Stimulated activated memory B cell treated with anti-CD40 and anti-IgM and Interleukin-4, amounts not matched to agents 10 μg/mL and 1 μg/mL and 100 μg/mL, for 72 hours (primary cell): ENCODE results near the gene MAD1L1.

Source experiments
- ATAC-seq: fragments of 150-1000 bp; cut with Tn5 transposase; 2 replicates; pipeline ENCODE4 v1.10.0; 2021
- H3K27ac Mint-ChIP-seq: one replicate; pipeline ENCODE4 v1.8.0; 2022; ENCODE audit warnings: mild to moderate bottlenecking, mixed read lengths
- H3K27me3 Mint-ChIP-seq: one replicate; pipeline ENCODE4 v1.8.0; 2022; ENCODE audit warnings: mixed read lengths
- H3K36me3 Mint-ChIP-seq: one replicate; pipeline ENCODE4 v1.8.0; 2022; ENCODE audit warnings: mixed read lengths
- H3K4me1 Mint-ChIP-seq: one replicate; pipeline ENCODE4 v1.8.0; 2022; ENCODE audit warnings: mixed read lengths
- H3K4me3 Mint-ChIP-seq: one replicate; pipeline ENCODE4 v1.8.0; 2022; ENCODE audit warnings: mild to moderate bottlenecking, moderate library complexity, mixed read lengths
- H3K9me3 Mint-ChIP-seq: one replicate; pipeline ENCODE4 v1.8.0; 2022; ENCODE audit warnings: mixed read lengths

Gene MAD1L1

GRCh38 chr7:2196381-2197378, 36.1 kb downstream of the MAD1L1 start:
- H3K36me3 Mint-ChIP-seq, result peaks cover 60% of the 10 kb centered on the region
- ATAC-seq, result no peak
- H3K27ac Mint-ChIP-seq, result no peak overlapping the region
- H3K4me3 Mint-ChIP-seq, result no peak overlapping the region
- peaks cover 7% of the 10 kb centered on the region for H3K4me1 Mint-ChIP-seq
- no peaks in the 10 kb centered on the region for H3K27me3 Mint-ChIP-seq
- H3K9me3 Mint-ChIP-seq, result no peaks in the 10 kb centered on the region

DNA sequence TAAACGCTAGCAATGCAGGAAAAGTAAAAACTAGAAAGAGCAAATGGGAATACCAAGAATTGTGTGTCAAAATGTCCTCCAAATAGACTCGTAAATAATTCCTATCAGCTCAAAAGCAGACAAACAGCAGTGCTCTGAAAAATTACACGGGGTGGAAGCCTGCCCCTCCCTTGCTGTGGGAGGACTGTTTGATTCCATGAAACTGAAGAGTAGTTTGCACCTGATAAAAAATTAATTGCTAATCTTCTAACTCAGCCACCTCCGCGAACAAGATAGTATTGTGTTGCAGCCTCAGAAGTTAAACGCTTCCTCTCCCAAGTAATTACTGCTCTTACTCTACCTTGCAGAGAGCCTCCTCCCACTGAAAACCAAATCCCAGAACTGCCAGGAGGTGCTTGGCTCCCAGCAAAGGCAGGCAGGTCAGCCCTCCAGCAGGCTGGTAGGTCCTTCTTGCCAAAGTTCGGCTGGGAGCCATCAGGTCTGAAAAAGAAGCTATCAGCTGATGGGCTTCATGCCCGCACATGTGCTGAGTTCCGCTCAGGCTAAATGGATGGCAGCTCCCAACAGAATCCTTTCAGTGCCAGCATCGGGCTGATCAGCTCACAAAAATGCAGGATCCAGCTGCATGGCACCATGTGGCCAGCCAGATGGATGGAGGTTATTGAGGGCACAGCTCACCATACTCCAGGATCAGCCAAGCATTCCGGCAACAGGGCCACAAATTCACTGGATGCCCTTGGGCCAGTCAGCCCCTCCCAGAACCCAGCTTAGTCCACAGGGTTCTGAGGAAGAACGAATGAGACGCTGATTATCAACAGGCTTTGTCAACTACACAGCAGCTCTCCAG, 37.1 kb downstream of the MAD1L1 start:
- no peaks in the 10 kb centered on the region for H3K27me3 Mint-ChIP-seq
- H3K36me3 Mint-ChIP-seq, result peaks cover 58% of the 10 kb centered on the region
- H3K9me3 Mint-ChIP-seq, result no peaks in the 10 kb centered on the region
- H3K4me1 Mint-ChIP-seq, result peaks cover 7% of the 10 kb centered on the region
- no peak overlapping the region for H3K27ac Mint-ChIP-seq
- ATAC-seq, result no peak
- H3K4me3 Mint-ChIP-seq, result no peak overlapping the region

DNA sequence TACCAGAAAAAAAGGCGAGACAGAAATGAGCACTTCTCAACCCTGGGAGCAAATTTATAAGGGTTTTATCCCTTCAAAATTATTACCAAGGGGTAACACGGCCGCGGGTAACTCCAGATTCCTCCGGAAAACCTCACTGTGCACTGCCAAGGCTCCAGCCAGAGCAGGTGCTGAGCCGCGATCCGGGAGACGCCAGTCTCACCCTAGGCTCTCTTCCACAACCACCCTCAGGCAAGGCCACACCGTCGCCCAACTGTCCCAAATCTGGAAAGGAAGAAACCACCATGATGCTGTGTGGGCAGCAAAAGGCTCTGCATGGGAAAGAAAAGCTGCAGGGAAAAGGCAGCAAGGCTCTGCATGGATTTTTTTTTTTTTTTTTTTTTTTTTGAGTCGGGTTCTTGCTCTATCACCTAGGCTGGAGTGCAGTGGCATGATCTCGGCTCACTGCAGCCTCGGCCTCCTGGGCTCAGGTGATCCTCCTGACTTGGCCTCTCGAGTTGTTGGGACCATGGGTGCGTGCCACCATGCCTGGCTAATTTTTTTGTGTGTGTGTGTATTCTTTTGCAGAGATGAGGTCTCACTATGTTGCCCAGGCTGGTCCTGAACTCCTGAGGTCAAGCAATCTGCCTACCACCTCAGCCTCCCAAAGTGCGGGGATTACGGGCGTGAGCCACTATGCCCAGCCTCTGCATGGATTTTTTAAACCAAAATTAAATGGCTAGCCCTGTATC, 39.0 kb downstream of the MAD1L1 start:
- peaks cover 7% of the 10 kb centered on the region for H3K9me3 Mint-ChIP-seq
- peaks cover 59% of the 10 kb centered on the region for H3K36me3 Mint-ChIP-seq
- no peak overlapping the region for H3K4me3 Mint-ChIP-seq
- H3K27me3 Mint-ChIP-seq, result no peaks in the 10 kb centered on the region
- peaks cover 7% of the 10 kb centered on the region for H3K4me1 Mint-ChIP-seq
- no peak overlapping the region for H3K27ac Mint-ChIP-seq
- no peak for ATAC-seq

DNA sequence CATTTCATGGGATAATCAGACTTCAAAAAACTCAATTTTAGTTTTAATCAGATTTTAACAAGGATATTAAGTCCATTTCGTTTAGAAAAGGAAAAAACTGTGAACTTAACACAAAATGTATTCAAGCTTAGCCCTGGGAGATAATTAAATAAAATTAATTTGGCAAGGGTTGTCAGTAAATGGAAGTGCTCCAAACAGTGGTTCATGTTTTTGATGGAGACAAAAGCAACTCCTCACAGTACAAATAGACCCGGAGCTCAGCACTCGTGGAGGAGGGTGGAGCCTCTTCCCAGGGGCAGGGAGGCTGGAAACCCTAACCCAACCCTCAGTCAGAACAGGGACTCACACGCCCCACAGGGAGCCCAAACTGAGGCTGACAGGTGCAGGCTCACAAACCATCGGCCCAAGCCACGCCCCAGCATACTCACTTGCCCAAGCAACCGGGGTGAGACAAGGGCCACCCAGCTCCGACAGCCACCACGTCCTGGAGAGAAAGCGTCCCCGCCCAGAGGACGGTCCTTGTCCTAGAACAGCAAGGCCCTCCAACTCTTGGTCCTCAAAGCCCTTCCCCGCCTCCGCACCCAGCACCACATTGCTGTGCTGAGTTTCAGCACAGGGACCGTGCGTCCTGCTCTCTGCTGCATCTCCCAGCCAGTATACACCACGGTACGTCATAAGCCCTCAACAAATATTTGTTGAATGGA, 39.8 kb downstream of the MAD1L1 start:
- Mint-ChIP-seq H3K27ac (no peak overlapping the region), H3K4me3 (no peak overlapping the region), H3K36me3 (peaks cover 67% of the 10 kb centered on the region), H3K4me1 (peaks cover 7% of the 10 kb centered on the region), H3K27me3 (no peaks in the 10 kb centered on the region), H3K9me3 (peaks cover 7% of the 10 kb centered on the region)
- ATAC-seq, result no peak

DNA sequence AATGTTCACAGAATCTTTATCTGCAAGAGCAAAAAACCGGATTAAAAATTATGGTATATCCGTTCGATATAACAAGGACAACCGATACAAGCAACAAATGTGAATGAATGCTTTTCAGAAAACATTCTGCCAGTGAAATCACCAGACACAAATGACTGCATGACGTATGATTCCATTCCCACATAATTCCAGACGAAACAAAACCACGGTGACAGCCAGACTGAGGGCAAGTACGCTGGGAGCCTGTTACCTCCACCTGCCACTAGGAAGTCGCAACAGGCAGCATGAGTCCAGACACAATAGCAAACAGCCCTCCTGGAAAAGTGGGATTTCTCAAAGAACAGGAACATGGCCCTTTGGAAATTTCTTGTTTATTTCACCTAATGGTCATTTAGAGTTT, 41.7 kb downstream of the MAD1L1 start:
- ATAC-seq, result no peak

DNA sequence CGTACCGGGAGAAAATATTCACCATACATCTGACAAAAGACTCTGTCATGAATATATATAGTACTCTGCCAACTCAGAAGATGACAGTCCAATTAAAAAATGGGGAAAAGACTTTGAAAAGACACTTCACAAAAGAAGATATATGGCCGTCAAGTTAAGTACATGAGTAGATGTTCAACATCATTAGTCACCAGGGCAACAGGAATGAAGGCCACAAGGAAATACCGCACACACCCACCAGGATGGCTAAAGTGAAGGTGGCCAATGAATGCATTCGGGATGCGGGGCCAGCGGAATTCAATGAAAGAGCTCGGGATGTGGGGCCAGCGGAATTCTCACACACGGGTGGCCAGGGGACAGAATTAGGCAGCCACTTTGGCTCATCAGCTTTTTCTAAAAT, 42.2 kb downstream of the MAD1L1 start:
- Mint-ChIP-seq H3K4me3 (no peak overlapping the region), H3K4me1 (no peaks in the 10 kb centered on the region)

More for the DNA sequence above, 41.7 kb downstream of the MAD1L1 start:
- no peaks in the 10 kb centered on the region for H3K4me1 Mint-ChIP-seq
- H3K27me3 Mint-ChIP-seq, result no peaks in the 10 kb centered on the region
- H3K27ac Mint-ChIP-seq, result no peak overlapping the region
- H3K36me3 Mint-ChIP-seq, result peaks cover 55% of the 10 kb centered on the region
- no peak overlapping the region for H3K4me3 Mint-ChIP-seq
- peaks cover 7% of the 10 kb centered on the region for H3K9me3 Mint-ChIP-seq

DNA sequence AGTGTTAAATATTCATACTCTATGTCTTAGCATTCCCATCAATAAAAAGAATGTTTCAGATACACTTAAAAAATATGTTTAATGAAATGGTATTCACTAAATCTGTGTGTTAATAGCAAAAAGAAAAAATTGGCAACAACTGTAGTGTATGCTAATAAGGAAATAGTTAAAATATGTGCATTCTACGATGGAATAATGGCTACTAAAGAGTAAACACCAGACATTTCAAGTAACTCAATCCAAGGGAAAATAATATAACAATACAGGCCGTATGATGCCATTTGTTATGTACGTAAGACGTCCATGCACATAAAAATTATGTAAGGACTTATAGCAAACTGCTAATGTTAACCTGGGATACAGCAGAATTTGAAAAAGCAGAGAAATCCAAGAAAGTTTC, 46.6 kb downstream of the MAD1L1 start:
- Mint-ChIP-seq H3K36me3 (peaks cover 66% of the 10 kb centered on the region), H3K4me1 (peaks cover 11% of the 10 kb centered on the region), H3K9me3 (peaks cover 10% of the 10 kb centered on the region), H3K27me3 (no peaks in the 10 kb centered on the region), H3K27ac (no peak overlapping the region), H3K4me3 (no peak overlapping the region)
- no peak for ATAC-seq

More for the DNA sequence above, 42.2 kb downstream of the MAD1L1 start:
- Mint-ChIP-seq H3K9me3 (peaks cover 7% of the 10 kb centered on the region), H3K27me3 (no peaks in the 10 kb centered on the region), H3K27ac (no peak overlapping the region), H3K36me3 (peaks cover 55% of the 10 kb centered on the region)
- no peak for ATAC-seq

DNA sequence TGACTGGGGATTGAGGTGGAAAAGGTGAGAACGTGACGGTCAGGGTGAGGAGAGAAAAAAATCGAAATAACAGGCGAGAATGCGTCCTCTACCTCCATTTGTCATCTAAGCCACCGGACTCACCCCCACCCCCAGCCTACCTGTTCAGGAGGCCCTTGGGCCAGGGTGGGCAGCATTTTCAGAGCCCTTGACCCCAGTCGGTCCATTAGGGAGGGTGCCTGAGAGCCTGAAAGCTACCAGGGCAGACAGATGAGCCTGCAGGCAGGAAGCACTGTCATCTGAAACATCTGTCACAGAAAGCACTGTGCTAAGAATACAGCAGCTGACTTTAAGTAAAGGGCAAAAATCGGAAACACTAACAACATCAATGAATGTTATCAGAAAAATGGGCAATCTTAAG, 47.0 kb downstream of the MAD1L1 start:
- Mint-ChIP-seq H3K9me3 (peaks cover 10% of the 10 kb centered on the region), H3K36me3 (peaks cover 67% of the 10 kb centered on the region), H3K27me3 (no peaks in the 10 kb centered on the region), H3K27ac (no peak overlapping the region), H3K4me3 (no peak overlapping the region), H3K4me1 (peaks cover 11% of the 10 kb centered on the region)
- no peak for ATAC-seq

GRCh38 chr7:2182461-2182860, 50.3 kb downstream of the MAD1L1 start:
- peaks cover 44% of the 10 kb centered on the region for H3K36me3 Mint-ChIP-seq
- no peak overlapping the region for H3K4me3 Mint-ChIP-seq
- H3K27ac Mint-ChIP-seq, result peak overlapping the region; percentile 79
- peaks cover 3% of the 10 kb centered on the region for H3K9me3 Mint-ChIP-seq
- peaks cover 11% of the 10 kb centered on the region for H3K4me1 Mint-ChIP-seq
- no peaks in the 10 kb centered on the region for H3K27me3 Mint-ChIP-seq
- peak; percentile 87 for ATAC-seq

GRCh38 chr7:2181077-2181854, 51.5 kb downstream of the MAD1L1 start:
- Mint-ChIP-seq H3K27ac (no peak overlapping the region), H3K27me3 (no peaks in the 10 kb centered on the region), H3K4me1 (peaks cover 11% of the 10 kb centered on the region), H3K36me3 (peaks cover 45% of the 10 kb centered on the region), H3K4me3 (no peak overlapping the region), H3K9me3 (peaks cover 3% of the 10 kb centered on the region)
- no peak for ATAC-seq

- H3K27ac Mint-ChIP-seq, result no peak overlapping the region
- peaks cover 41% of the 10 kb centered on the region for H3K36me3 Mint-ChIP-seq
- H3K4me1 Mint-ChIP-seq, result peaks cover 11% of the 10 kb centered on the region
- H3K4me3 Mint-ChIP-seq, result no peak overlapping the region
- no peaks in the 10 kb centered on the region for H3K27me3 Mint-ChIP-seq
- ATAC-seq, result no peak
- H3K9me3 Mint-ChIP-seq, result peaks cover 3% of the 10 kb centered on the region
These were observed 52.7 kb downstream of the MAD1L1 start for GRCh38 chr7:2180081-2180480.

DNA sequence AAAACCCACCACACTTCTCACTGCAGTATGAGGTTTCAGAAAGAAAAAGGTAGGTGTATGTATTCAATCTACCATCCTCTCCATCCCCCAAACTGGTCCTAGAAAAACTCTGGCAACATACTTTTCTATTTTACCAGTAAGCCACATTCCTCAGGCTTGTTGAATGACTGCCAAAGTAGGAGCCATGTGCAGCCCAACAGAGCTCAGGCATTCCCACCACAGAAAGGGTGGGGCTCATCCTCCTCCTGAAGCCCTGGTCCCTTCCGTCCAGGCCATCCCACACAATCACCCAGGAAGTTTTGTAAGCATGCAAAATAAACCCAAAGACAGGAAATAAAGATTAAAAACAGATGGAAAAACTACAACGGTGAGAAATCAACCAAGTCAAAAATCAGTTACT, 57.2 kb downstream of the MAD1L1 start:
- Mint-ChIP-seq H3K4me1 (no peaks in the 10 kb centered on the region), H3K27ac (no peak overlapping the region), H3K27me3 (no peaks in the 10 kb centered on the region), H3K36me3 (peaks cover 49% of the 10 kb centered on the region), H3K4me3 (no peak overlapping the region), H3K9me3 (no peaks in the 10 kb centered on the region)
- ATAC-seq, result no peak

GRCh38 chr7:2175091-2175490, 57.7 kb downstream of the MAD1L1 start:
- Mint-ChIP-seq H3K27ac (no peak overlapping the region), H3K9me3 (no peaks in the 10 kb centered on the region), H3K4me3 (no peak overlapping the region), H3K27me3 (no peaks in the 10 kb centered on the region), H3K36me3 (peaks cover 54% of the 10 kb centered on the region), H3K4me1 (no peaks in the 10 kb centered on the region)
- no peak for ATAC-seq
